GM18909 (cell line): ENCODE data around the gene RGS17.
"Not testable (repeated sequence)": the region's sequence is repeated elsewhere in the genome, so short reads cannot be mapped to it uniquely, and the experiment has no call there.

Source experiments
- ATAC-seq: cut with Tn5 transposase; IDR thresholded peaks from one replicate; pipeline ENCODE4 v1.9.1; 2021; ENCODE audit warnings: mild to moderate bottlenecking; ENCODE audit not compliant: unreplicated experiment, poor library complexity

RGS17 gene, protein sequence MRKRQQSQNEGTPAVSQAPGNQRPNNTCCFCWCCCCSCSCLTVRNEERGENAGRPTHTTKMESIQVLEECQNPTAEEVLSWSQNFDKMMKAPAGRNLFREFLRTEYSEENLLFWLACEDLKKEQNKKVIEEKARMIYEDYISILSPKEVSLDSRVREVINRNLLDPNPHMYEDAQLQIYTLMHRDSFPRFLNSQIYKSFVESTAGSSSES

DNA sequence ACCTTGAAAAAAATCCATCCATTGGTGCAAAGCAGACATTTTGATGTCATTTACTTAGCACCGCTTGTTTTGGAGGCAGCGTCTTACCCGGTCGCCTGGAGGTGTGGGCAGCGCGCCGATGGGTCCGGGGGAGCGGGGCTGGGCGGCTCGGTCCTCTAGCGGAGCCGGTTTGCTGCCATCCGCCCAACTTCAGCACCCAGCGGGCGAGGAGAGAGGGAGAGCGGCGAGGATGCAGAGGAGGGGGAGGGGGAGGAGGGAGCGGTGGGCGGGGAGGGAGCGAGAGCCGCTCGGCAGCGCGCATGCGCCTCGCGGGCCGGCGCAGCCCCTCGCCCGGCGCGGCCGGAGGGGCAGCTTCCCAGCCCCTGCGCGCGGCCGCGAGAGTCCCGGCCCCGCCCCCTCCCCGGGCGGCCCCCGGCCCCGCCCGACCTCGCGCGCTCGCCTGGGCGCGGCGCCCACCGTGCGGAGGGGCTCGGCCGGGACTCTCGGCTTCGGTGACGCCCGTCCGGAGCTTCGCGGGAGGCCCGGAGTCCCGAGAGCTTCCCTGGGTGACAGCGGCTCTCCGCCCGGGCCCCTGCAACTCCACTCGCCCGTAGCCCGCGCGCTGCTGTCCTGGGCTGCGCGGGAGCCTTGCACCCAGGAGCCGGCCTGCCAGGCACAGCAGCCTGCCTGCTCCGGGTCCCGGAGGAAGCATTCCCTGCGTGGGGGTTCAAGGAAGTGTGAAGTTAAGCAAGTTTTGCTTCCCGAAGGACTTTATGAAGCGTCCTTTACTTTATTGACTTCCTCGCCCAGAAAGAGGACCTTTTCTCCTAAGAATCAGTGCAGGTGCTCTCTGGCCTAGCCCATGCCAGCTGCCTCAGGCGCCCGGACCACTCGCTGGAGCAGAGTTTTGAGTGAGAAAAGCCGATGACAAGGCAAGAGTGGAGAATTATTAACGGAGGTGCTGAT is at the start of gene RGS17:
Gene RGS17, minus strand, starts transcription at position 246 of the 945 bp plus-strand sequence. CDS start 87,264 bp downstream, outside the sequence.
- peak; percentile 61 for ATAC-seq

DNA sequence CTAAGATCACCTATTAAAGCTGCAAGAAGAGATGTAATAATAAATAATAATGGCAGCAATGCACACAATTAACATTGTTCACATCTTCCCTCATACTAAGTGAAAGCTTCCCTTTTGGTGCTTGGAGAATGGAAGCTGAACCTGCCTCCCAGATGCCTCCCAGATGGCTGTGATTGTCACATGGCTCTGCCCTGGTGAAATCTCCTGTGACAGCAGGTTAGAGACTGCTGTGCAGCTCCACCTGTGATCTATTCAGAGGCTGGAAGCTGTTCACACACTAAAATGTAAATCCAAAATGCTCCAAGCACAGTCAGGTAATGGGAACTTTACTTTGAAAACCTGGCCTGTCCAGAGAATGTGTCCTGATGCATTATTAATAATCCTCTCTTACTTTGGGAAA is 41.7 kb upstream of the RGS17 start:
- ATAC-seq, result no peak

DNA sequence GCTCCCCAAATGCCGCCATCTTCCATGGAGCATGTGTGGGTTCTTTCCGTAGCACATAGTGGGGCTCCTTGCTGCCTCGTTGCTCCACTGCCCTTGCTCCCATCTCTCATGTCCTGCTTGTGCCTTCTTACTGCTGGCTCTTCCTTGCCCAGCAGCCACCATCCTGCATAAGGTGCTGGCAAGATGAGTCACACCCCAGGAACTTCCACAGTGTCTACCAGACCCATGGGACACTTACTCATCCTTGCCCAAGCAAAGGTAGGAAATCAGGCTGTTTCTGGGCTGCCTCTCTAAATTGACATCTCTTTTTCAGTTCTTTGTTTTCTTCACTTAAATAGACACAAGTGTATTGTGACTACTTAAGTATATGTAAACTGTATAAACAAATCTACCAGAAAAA is 39.4 kb upstream of the RGS17 start:
- no peak for ATAC-seq

DNA sequence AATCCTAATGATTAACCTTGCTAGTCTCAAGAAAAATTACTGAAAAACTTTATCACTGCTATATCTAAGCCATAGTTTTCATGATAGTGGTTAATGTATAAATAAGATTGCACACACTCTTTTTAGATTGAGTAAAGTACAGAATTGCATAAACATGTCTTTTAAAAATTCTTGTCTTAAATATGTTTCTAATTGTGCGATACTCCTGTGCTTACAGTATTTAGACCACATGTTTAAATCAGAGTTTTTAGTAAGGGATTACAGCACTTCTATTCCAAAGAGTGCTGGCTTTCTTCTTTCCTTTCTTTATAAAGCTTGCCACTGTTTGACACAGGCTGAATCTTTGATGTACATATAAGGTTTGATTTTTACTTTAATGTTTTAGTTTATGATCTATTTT is 36.8 kb upstream of the RGS17 start:
- no peak for ATAC-seq

DNA sequence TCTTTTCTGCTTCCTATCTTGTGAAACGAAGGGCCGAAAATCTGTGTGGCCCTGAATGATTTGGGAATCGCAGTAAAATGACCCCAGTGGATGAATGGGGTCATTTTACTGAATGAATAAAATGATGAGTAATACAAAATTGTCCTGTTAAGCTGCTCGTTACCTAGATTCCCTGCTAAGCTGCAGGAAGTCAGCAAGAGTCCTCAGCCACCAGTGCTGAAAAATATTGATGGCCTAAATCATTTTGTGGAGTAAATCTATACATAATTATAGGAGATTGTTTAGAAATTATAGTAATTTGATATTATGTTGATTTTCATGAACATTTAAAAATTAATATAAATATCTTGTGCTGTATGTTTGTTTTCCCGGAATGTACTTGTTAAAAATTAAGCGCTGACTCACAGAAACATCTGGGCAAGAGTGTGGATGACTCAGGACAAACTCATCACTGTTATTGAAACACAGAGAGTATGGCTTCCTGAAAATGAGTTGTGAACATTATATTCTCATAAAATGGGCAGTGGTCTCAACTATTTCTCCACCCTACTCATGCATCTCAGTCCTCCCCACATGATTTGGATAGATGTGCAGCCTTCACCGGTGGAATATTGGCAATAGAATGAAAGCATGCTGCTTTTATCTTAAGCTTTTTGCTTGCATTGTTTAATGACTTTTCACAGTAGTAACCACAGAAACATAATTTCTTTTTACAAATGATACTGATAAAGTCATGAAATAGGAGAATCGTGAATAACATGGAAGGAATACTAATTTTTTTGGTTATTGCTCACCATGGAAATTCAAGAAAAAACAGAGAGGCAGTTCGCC is 36.2 kb upstream of the RGS17 start:
- ATAC-seq, result no peak

- no peak for ATAC-seq
These were observed 31.6 kb upstream of the RGS17 start for GRCh38 chr6:153162646-153163045.

DNA sequence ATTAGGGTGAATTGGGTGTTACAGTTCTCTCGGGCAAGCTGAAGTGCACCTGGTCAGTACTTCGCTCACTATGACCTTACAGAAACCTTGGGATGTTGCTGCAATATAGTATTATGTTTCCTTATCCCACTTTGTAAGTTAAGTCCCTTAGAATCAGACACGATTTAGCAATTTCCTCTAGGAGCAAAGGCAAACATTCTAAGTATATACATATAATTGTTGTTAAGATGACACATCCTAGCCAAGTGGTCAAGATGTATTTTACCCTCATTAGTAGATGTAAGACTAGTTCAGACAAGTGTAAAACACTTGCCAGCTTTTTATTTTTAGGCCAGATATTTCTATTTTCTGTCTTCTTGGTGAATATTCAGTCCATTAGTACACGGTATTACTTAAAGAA is 31.1 kb upstream of the RGS17 start:
- ATAC-seq, result no peak

DNA sequence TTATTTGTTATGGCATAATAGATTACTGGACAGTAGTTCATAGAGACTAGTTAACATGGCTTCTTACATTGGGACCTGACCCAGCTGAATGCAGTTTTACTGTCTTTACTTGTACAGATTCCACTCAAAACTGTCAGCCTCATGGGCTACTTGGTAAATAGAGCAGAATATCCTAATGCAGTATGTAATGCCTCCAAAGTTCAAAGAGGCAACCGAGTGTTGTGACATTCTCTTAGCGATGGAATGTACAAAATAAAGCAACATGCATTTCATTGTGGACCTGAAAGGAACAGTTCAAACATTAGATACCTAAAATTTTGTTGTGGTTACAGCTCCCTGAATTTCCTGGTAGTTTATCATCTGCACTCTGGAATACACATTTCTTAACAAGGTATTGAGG is 29.1 kb upstream of the RGS17 start:
- ATAC-seq, result no peak

- no peak for ATAC-seq
These were observed 19.8 kb upstream of the RGS17 start for GRCh38 chr6:153150752-153151440.

DNA sequence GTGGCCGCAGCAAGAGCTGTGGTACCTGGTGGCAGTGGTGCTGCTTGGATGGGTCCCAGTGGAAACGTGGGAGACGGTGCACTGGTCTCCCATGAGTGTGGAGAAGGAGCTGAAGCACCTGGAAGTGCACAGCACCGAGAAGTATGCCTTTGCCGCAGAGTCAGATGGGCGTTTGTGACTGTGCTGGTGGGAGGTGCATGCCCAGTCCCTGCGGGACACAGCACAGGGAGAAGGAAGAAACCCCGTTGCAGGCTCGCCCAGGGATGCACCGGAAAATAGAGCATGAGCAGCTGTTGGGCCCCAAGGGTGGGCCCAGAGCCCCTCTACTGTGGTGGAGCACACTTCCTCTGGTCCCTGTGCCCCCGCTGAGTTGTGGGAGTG is 19.3 kb upstream of the RGS17 start:
- ATAC-seq, result no peak

DNA sequence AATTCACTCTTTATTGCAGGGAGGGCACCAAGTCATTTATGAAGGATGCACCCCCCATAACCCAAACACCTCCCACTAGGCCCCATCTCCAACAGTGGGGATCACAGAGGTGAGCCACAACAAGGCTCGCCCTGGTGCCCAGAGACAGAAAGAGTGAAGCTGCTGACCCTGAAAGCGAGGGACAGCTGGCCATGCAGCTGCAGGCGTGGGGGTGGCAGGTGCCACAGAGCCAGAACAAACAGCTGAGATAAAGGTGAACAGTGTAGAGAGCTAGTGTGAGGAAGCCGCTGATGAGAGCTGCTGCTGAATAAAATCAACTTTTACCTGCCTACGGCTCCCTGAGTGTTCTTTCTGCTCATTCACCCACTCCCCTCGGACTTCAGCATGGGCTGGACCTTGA is 18.8 kb upstream of the RGS17 start:
- ATAC-seq, result no peak

DNA sequence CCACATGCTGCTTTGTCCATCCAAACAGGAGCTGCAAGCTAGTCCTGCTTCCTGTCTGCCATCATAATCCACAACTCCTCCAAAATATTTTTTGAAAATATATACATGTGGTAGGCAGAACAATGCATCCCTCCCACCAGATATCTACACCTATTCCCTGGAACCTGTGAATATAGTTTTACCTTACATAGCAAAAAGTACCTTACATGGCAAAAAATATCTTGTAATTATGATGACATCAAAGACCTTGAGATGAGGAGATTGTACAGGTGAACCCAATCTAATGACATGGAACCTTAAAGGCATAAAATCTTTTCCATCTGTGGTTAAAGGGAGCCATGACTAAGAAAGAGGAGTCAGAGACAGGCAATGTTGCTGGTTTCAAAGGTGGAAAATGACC is 15.3 kb upstream of the RGS17 start:
- ATAC-seq, result no peak

GRCh38 chr6:153145591-153145990 is 14.5 kb upstream of the RGS17 start:
- ATAC-seq, result no peak

GRCh38 chr6:153143200-153143599 is 12.1 kb upstream of the RGS17 start:
- ATAC-seq, result no peak

- ATAC-seq, result no peak
These were observed 9.2 kb upstream of the RGS17 start for GRCh38 chr6:153140299-153140698.

DNA sequence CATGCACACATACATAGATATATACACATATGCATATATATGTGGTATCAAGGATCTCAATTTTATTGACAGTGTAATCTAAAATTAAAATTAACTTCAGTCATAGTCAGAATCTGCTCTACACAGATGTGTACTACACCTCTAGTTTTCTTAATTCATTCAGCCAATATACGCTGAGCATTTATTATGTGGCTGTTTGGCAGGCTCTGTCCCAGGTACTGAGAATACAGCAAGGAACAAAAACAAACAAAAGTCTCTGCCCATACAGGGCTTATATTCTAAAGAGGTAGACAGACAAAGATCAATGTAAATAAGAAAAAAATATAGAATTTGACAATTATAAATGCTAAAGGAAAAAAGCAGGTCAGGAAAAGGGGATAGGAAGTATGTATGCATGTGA is 7.8 kb upstream of the RGS17 start:
- ATAC-seq, result no peak

- no peak for ATAC-seq
These were observed 4.6 kb upstream of the RGS17 start for GRCh38 chr6:153135681-153136080.

GRCh38 chr6:153133667-153134066 is 2.6 kb upstream of the RGS17 start:
- ATAC-seq, result not testable (repeated sequence)

GRCh38 chr6:153130515-153131036 is 506 bp downstream of the RGS17 start:
- peak; percentile 15 for ATAC-seq

- no peak for ATAC-seq
These were observed 1.1 kb downstream of the RGS17 start for GRCh38 chr6:153129873-153130514.
